ENCODE results near the gene DDX54. TPM values are rescaled to one million over a fixed set of nuclear protein-coding genes. Genes with fewer than 3 reads are reported as not detected.

Gene DDX54
- total RNA-seq, 1 donor from 2014 or later = 30.2 TPM

DNA sequence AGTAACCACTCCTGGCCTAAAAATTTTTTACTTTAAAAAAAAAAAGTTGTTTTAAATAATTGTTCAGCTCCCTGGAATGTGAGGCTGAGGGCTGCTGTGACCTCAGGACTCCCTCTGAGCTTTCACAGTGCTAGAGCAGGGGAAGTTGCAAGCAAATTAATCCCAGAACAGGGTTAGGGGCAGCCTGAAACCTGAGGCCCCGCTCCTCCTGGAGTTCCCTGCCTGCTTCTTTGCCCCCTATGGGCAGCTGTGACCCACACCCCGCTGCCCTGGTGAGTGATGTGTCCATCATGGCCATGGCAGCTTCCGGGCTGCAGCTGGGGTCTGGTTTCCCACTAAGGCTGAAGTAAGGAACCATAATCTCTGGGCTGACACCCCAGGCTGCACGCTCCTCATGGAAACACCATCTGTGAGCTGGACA is 9.7 kb upstream of the DDX54 start:
- DNase-seq (ENCODE audit: low read depth in 2 of 2) = no peak

DNA sequence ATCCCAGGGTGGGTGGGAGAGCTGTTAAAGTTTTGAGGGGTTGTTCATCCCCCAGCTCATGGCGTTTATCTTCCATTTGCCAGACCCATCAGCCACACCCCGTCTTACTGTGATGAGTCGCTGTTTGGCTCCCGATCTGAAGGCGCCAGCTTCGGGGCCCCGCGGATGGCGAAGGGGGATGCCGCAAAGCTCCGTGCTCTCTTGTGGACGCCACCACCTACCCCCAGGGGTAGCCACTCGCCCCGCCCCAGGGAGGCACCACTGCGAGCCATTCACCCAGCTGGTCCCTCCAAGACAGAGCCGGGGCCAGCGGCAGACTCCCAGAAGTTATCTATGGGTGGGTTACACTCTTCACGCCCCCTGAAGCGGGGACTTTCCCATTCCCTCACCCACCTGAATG is 5.9 kb upstream of the DDX54 start:
- no peak for DNase-seq (ENCODE audit: low read depth in 2 of 2)

DNA sequence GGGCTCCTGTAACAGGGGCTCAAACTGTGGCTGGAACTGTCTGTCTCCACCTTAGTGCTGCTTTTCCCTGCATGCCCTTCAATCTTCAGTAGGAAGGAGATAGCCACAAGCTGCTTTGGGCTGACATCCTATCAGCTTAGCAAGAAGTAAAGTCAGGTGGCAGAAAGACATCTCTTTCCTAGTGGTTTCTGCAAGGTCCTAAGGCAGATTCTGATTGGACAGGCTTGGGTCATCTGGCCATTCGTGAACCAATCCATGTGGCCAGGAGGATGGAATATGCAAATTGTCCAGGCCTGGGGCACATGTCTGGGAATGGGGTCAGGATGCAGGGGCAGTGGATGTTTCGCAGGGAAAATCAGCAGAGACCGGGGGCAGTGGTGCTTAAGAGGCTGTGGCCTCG is 5.5 kb upstream of the DDX54 start:
- DNase-seq (ENCODE audit: low read depth in 2 of 2) = peak; percentile 45 to 57

DNA sequence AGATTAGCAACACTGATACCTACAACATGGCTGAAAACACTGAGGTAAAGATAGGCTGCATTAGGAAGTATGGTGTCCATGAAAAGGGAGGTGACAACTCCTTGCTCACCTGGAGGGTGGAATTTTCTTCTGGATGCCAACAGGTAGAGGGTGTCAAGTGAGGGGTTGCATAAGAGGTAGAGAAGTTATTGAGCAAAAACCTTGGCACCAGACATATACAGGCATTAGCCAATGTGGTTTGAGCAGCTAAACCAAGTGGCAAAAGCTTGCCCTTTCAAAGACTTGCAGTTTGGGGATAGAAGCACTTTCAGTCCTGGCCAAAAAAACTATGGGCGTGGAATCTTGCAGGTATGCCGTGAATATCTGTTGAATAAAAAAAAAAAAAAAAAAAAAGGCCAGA is 4.1 kb upstream of the DDX54 start:
- DNase-seq (ENCODE audit: low read depth in 2 of 2) = no peak

DNA sequence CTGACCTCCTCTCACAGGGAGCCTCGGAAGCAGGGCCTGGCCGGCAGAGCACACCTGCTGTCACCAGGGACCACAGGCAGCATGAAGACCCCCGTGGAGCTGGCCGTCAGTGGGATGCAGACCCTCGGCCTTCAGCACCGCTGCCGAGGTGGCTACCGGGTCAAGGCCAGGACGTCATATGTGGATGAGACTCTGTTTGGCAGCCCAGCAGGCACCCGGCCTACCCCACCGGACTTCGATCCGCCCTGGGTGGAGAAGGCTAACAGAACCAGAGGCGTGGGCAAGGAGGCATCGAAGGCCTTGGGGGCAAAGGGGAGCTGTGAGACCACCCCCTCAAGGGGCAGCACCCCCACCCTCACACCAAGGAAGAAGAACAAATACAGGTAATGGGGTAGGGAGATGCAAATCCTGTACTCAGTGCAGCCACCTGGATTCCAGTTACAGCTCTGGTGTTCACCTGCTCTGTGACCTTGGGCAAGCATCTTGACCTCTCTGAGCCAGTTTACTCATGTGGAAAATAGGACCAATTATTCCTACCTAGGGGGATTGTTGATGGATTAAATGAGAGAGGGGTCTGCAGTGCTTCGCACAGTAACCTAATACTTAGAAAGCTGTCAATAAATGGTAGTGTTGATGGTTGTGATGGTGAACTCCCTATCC is 1.5 kb upstream of the DDX54 start:
- no peak for DNase-seq (ENCODE audit: low read depth in 2 of 2)

DNA sequence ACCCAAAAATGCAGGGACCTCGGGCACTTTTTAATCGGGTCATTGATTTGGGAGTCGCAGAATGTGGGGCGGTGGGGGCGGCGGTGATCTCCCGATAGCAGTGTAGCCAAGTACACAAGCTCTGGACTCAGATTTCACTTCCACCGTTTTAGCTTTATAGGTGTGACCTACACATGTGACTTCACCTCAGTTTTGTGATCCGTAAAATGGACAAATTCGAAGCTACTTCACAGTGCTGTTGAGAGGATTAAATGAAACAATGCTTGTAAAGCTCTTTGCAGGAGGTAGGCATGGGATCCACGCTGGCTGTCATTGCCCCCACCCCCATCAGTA is 721 bp upstream of the DDX54 start:
- peak; percentile 37 to 48 for DNase-seq (ENCODE audit: low read depth in 2 of 2)

DNA sequence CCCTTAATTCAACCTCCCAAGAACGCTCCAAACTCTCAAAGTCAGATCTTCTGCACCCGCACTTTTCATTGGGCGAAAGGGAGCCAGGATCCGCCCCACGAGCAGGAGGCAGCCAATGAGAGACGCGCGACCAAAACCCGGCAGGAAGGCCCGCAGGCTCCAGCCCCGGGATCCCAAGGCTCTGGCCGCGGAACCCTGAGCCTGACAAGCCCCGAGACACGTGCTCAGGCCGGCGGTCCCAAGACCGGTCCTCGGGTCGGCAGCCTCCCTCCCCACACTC is 438 bp downstream of the DDX54 start:
- DNase-seq (ENCODE audit: low read depth in 2 of 2) = peak; percentile 90 to 93

DNA sequence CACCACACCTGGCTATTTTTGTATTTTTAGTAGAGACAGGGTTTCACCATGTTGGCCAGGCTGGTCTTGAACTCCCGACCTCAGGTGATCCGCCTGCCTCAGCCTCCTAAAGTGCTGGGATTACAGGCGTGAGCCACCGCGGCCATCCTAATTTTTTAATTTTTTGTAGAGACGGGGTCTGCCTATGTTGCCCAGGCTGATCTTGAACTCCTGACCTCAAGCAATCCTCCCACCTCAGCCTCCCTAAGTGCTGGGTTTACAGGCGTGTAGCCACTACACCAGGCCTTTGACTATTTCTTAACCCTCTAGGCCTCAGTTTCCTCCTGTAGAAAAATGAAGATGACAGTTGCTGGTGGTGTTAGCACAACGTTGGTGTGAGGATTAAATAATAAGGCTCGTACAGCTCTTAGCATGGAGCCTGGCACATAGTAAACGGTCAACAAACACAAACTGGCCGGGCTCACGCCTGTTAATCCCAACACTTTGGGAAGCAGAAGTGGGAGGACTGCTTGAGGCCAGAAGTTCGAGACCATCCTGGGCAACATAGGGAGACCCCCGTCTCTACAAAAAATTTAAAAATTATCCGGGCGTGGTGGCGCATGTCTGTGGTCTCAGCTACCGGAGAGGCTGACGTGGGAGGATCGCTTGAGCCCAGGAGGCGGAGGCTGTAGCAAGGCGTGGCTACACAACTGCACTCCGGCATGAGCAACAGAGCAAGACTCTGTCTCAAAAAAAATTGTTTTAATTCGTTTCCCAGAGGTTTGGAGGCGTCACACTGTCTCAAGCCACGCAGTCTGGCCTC is 979 bp downstream of the DDX54 start:
- DNase-seq (ENCODE audit: low read depth in 2 of 2) = peak; percentile 80 to 86

DNA sequence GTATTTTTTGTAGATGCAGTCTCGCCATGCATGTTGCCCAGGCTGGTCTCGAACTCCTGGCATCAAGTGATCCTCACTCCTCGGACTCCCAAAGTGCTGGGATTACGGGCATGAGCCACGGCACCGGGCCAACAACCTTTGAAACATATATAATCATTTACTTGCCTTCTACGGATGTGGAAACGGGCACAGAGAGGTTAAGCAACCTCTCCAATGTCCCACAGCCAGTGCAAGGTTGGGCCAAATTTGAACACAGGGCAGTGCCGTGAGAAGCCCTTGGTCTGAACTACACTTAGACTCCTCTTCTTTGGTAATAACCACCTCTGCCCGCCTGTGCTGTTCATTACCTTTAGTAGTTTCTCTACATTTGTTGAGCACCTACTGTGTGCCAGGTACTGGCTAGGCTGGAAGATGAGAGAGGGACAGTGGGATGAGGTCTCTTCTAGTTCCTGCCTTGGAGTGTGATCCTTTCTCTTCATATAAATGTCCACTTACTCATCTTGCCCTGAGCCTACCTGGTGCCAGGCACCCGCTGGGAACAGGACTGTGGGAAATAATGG is 2.2 kb downstream of the DDX54 start:
- no peak for DNase-seq (ENCODE audit: low read depth in 2 of 2)

DNA sequence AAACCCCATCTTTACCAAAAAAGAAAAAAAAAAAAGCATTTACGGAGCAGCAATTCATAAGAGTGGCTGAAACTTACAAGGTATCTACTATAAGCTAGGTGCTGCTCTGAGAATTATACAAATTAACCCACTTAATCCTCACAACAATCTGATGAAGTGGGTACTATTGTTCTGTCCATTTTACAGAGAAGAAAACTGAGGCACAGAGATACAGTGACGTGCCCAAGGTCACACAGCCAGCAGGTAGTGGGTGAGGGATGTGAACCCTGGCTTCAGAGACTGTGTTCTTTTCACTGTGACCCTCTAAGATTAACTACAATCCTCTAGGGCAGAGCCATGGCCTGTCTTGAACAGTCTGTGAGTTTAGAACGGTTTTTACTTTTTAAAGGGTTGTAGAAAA is 3.3 kb downstream of the DDX54 start:
- DNase-seq (ENCODE audit: low read depth in 2 of 2) = no peak

DNA sequence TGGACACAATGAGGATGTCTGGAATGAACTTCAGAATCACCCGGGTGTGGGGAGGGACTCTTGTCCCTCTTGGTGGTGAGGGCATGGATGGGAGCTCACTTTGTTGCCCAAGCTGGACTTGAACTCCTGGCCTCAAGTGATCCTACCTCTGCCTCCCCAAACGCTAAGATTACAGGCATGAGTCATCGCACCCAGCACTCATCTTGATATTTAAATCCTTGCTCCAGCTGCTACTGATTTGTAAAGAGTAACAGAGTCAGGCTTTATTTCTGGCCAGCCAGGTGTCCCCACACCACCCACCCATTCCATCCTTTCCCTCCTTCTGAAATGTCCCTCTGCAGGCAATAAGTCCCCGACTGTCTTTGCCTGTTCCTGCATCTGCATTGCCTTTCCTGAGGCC is 4.9 kb downstream of the DDX54 start:
- DNase-seq (ENCODE audit: low read depth in 2 of 2) = no peak

DNA sequence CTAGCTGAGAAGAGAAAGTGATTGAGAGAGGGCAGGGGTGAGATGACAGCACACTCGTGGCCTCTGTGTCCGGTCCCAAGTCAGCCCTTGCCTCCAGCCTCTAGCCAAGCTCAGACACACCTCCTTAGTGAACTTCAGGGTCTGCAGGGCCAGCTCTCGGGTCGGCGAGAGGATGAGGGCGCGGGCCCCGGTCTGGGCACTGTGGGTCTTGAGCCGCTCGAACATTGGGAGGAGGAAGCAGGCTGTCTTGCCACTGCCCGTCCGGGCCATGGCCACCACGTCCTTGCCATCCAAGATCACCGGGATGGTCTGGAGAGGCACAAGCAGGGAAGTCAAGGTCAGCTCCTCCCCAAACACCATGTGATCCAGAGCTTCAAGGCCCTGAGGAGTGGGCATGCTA is 6.3 kb downstream of the DDX54 start:
- DNase-seq (ENCODE audit: low read depth in 2 of 2) = no peak

DNA sequence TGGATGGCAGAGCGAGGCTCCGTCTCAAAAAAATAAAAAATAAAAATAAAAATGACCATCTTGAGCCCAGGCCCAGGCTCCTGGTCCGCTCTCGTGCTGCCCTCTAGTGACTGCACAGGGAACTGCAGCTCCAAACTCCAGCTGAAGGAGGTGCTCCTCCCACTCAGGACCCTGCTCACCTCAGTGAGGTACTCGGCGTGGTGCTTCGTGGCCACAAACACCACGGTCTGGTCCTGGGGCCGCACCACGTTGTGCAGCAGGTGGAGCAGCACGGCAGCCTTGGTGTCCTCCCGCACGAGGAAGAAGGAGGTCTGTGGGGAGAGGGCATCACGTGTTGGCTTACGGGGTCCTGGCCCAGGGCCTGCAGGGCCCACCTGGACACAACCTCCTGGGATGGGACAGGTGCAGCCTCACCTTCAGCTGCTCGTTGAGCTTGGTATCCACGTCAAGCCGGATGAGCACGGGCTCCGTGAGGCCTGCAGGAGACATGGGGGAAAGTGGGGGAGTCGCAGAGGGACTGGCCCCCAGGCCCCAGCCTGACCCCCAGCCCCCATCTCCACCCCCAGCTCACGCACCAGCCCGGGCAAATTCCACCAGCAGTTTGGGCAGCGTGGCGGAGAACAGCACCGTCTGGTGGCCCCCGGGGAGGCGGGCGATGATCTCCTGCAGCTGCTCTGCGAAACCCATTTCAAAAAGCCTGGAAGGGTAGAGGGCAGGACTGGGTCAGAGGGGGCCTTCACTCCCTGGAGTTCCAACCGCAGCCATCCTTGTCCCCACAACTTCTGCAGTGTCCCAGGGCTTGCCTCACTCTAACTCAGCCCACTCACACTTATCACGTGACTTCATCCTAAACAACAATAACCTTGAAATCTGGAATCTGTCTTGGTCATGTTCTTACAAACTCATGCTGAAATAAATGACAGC is 10.6 kb downstream of the DDX54 start:
- DNase-seq (ENCODE audit: low read depth in 2 of 2) = peak; percentile 74 to 75

DNA sequence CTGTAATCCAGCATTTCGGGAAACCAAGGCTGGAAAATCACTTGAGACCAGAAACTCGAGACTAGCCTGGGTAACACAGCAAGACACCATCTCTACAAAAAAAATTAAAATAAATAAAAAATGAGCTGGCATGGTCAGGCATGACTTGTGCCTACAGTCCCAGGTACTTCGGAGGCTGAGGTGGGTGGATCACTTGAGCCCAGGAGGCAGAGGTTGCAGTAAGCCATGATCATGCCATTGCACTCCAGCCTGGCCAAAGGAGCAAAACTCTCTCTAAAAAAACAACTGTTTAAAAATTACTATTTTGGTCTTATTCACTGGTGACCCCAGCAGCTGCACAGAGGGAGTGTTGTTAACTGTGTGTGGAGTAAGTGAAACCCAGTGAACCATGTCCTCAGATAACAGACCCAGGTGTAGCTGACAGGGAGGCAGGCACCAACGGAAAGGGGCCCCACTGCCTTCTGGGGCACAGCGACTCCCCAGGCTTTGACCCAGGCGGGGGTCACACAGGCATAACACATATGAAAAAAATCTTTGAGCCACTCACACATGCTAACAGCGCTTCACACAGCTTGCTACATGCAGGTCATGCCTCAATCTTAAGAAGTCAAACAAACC is 12.1 kb downstream of the DDX54 start:
- no peak for DNase-seq (ENCODE audit: low read depth in 2 of 2)

DNA sequence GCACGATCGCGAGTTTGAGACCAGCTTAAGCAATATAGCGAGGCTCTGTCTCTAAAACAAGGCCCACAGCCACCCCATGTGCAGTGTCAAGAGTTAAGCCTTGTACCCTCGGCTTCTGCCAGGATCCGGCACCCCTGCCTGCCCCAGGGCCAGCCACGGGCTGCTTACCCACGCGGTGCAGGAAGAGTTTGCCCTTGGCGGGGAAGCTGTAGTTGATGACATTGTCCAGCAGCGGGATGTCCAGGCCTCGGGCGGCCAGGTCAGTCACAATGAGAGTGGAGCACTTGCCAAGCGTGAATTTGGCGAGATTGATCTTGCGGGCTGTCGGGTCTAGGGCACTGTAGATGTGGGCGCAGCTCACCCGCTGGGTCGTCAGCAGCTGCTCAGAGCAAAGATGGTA is 13.1 kb downstream of the DDX54 start:
- DNase-seq (ENCODE audit: low read depth in 2 of 2) = no peak

DNA sequence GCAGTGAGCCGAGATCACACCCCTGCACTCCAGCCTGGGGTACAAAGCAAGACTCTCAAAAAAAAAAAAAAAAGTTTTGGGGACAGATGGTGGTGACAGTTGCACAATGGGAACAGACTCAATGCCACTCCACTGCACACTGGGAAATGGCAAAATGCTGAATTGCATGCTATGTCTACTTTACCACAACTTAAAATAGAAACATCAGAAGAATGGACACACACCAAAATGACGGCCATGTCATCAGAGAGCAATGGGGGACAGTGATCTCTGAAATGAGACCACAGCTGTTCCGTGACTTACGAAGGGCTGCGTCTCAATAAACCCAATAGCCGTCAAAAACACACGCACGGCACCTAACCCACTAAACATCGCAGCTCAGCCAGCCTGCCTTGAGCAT is 13.7 kb downstream of the DDX54 start:
- no peak for DNase-seq (ENCODE audit: low read depth in 2 of 2)

DNA sequence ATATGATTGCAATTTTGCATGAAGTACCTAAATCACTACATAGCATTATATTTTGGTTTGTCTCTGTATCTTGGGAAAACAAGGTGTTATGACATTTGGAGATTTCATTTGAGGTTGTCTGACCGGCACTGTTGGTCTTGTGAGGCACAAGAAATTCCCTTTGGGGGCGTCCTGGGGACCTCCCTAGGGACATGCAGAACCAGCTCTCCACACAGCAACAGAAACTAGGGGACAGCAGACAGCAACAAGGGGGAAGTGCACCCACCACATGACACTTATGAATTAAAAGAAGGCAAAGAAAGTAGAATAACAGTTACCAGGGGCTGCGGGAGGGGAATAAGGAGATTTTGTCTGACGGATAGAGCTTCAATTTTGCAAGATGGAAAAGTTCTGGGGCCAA is 14.4 kb downstream of the DDX54 start:
- no peak for DNase-seq (ENCODE audit: low read depth in 2 of 2)

DNA sequence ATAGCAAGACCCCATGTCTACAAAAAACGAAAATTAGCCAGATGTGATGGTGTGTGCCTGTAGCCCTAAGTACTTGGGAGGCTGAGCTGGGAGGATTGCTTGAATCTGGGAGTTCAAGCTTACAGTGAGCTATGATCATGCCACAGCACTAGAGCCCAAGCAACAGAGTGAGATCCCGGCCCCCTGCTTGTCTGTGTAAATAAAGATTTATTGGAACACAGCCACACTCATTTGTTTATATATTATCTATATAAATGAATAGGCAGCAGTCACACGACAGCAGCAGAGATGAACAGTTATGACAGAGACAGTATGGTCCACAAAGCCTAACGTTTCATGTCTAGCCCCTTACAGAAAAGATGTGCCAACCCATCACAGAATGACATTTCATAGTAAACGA is 14.8 kb downstream of the DDX54 start:
- DNase-seq (ENCODE audit: low read depth in 2 of 2) = no peak

DNA sequence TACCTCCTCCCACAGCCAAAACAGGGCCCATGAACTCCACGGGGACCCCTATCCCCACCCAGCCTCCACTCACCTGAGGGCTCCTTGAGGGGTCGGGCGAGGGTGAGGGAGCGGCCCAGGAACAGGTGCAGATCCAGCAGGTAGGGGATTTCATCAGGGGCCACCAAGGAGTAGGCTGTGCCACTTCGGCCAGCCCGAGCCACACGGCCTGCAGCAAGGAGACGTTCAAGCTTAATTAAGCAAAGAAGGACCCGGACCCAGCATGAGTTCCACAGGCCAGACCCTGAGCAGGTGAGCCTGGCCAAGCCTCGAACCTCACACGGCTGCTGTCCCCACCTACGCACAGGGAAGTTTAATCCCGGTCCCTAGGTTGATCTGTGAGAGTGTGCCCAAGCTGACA is 15.6 kb downstream of the DDX54 start:
- no peak for DNase-seq (ENCODE audit: low read depth in 2 of 2)

DNA sequence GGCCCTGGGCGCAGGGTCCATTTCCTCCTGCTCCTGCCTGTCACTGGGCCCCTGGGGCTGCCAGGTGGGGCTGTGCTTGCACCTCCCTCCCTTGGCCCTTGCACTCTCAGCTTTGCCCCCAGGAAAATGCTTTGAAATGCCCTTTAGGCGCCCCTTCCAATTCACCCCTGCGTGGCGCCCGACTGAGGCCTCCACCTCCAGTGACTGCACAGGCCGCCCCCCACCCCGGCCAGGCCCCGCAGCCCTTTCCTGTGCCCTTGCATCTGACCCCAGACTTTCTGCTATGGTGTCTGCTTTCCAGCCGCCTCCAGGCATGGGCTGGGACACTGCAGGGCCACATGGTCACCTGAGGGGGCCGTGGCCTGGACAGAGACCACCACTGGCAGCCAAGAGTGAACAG is 17.4 kb downstream of the DDX54 start:
- DNase-seq (ENCODE audit: low read depth in 2 of 2) = no peak

DNA sequence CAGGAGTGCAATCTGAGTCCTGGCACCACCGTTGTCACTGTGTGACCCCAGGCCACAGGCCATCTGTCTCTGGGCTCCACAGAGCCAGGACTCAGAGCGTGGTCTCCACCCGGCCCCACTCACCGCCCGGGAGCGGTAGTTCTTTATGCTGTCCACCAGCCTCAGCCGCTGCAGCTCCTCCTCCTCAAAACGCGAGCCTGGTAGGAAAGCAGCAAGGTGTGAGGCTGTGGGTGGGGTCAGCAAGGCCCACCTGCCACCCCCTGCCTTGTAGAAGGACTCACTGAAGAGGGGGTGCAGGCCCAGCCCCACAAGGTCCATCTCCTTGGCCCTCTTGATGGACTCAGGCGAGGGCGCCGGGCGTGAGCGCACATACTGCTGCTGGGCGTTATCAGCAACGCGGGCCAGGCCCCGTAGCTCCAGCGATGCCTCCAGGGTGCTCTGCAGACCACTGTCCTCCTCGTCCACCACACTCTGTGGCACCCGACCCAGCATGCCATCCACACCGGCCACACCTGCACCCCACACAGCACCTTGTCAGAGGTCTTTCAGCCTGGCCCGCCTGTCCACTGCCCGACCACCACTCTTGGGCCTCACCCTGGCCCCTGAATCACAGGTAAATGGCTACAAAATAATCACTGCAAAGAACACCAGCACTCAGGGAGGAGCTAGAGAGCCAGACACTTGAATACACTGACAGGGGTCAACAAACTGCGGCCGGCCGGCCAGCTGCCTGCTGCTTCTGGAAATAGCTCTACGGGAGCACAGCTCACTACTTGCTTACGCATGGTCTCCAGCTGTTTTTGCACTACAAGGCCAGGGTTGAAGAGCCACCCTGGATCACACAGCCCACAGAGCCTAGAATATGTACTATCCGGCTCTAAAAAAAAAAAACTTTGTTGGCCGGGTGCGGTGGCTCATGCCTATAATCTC is 19.5 kb downstream of the DDX54 start:
- DNase-seq (ENCODE audit: low read depth in 2 of 2) = no peak

All from lung microvascular endothelial cell (primary cell).